Astrocyte (in vitro differentiated cells and primary cell): ENCODE data around the gene TEX36.

ENCODE experiments used
- CTCF ChIP-seq: IDR thresholded peaks from 2 replicates; pipeline ENCODE4 v1.5.1; 2011; ENCODE audit warnings: low read depth, mild to moderate bottlenecking, inconsistent platforms, low read length, moderate library complexity; ENCODE audit not compliant: insufficient read depth
- EZH2 ChIP-seq: IDR thresholded peaks from 2 replicates; pipeline ENCODE4 v1.6.1; 2012; ENCODE audit warnings: mild to moderate bottlenecking, low read length, inconsistent platforms; ENCODE audit not compliant: insufficient read depth

- TF ChIP-seq CTCF: no peak
- no peak for TF ChIP-seq EZH2
Observed at GRCh38 chr10:125672884-125673283, 10.1 kb downstream of the TEX36 start.
